HG03378 (cell line): ENCODE measurements around the gene FNDC3B.
A peak's percentile ranks its signal among the peaks of the same experiment; 100 is the strongest.

Experiments used
- ATAC-seq: cut with Tn5 transposase; IDR thresholded peaks from one replicate; pipeline ENCODE4 v1.9.1; 2021; ENCODE audit warnings: mild to moderate bottlenecking, moderate library complexity; ENCODE audit not compliant: unreplicated experiment

Gene FNDC3B

GRCh38 chr3:172300862-172301261 is 261.5 kb downstream of the FNDC3B start:
- no peak for ATAC-seq

- ATAC-seq = no peak
Measured at GRCh38 chr3:172302203-172302602, 262.8 kb downstream of the FNDC3B start.

DNA sequence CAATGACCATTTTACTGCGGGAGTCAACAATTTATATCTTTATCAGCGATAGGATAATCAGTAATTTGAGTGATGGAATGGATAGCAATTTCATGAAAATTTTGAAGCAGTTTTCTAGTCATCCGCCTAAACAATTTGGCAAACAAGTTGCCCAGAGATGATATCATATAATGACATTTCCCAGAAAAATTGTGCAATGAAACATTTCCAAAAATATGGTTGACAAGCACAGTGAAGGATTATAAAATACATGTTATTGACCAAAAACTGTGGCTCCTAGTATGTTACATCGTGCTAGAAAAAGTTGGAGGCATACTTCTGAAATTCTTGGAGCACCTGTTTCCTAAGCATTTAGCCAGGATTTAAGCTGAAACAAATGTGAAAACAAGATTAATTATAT is 263.8 kb downstream of the FNDC3B start:
- ATAC-seq = no peak

- no peak for ATAC-seq
Measured at GRCh38 chr3:172303941-172304558, 264.7 kb downstream of the FNDC3B start.

GRCh38 chr3:172305552-172305951 is 266.2 kb downstream of the FNDC3B start:
- ATAC-seq = no peak

DNA sequence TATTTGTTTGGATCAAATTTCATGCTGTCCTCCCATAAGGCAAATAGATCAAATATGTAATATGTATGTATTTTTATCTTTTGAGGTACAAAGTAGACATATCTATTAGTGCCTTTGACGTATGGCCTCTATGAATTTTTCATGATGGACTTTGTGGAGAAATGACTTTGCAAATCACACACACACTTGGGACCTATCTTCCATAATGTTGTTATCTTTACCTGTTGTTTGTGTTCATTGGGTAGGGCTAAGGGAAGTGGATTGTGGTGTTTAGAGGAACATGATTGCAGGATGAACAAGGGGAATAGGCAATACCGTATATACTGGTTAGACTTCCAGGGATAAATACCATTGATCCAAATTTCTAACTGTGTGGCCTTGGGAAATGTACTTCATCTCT is 266.6 kb downstream of the FNDC3B start:
- no peak for ATAC-seq

DNA sequence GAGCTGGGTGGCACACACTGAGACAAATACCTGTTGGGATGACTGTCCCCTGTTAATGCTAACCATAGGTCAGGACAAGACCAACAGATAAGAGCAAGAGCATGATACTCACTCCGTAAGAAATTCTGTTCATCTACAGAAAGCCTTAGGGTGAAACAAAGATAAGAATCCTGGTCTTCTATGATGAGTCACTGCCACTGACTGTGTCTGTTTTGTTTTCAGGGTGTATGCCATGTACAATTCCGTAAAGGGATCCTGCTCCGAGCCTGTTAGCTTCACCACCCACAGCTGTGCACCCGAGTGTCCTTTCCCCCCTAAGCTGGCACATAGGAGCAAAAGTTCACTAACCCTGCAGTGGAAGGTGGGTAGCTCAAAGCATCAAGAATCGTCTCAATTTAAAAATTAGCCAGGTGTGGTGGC is 267.8 kb downstream of the FNDC3B start:
- ATAC-seq = no peak

- ATAC-seq = no peak
Measured at GRCh38 chr3:172309059-172309458, 269.7 kb downstream of the FNDC3B start.

GRCh38 chr3:172309741-172310427 is 270.5 kb downstream of the FNDC3B start:
- ATAC-seq = no peak

DNA sequence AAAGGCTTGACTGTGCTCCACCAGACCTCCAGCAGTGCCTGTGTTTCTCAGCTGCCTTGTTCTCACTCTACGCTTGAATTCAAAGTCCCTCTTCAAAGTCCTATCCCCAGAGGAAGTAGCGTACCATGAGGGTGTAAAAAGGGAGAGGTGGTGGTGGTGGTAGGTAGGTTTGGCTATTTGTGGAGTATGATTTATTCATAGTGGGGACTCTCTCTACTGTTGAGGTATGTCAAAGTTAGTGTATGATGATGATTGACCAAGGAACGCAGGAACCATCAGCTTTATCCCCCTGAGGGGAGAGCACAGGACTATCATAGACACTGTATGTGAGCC is 271.0 kb downstream of the FNDC3B start:
- ATAC-seq = no peak

DNA sequence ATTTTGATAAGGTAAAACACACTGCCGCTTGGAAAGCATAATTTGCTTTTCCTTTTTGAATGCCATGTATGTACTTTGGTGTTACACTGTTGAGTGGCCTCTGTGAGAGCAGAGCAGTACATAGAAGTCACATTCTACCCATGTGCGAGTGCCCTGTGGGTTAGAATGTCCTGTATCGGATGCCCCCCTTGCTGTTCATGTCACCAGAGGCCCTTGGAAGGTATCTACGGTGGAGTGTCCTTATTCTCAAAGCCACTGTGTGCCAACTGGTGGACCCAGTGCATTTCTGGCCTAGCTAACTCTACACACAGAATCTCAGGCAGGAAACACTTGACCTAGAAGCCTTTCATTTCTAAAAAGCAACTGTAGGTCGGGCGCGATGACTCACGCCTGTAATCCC is 271.8 kb downstream of the FNDC3B start:
- no peak for ATAC-seq

DNA sequence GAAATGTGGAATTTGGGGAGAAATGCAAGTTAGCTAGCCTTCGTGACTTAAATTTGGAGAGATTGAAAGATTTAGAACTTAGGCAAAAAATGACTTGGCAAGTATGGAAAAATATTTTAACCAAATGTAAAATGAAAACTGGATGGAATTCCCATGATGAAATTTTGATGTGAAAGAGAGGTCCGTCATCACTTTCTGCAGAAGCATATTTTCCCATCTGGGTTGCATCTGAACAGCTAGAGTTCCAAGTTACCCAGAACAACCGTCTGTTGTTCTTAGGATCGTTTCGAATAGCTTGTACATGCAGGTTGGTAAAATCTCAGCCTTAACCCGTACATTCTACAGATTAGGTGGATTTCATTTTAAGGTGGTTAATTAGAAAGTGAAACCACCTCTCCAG is 272.6 kb downstream of the FNDC3B start:
- ATAC-seq = no peak

DNA sequence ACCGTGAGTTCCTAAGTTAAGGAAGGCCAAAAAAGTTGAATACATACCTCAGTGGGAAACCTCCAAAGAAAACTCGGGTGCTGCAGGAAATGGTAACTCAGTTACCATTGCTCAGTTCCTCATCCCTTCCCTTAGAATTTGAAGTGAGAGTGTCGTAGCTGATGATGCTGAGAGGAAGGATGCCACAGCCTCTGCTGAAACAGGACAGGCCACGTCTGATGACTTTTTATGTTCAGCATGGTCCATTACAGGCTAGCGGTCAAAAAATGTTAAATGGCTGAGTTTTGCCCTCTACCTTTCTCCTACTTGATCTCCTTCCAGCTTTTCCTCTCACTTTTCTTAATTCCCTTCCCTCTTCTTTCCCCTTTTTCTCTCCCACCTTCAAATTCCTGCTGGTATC is 273.3 kb downstream of the FNDC3B start:
- no peak for ATAC-seq

- no peak for ATAC-seq
Measured at GRCh38 chr3:172313671-172314070, 274.3 kb downstream of the FNDC3B start.

- no peak for ATAC-seq
Measured at GRCh38 chr3:172314591-172315160, 275.3 kb downstream of the FNDC3B start.

DNA sequence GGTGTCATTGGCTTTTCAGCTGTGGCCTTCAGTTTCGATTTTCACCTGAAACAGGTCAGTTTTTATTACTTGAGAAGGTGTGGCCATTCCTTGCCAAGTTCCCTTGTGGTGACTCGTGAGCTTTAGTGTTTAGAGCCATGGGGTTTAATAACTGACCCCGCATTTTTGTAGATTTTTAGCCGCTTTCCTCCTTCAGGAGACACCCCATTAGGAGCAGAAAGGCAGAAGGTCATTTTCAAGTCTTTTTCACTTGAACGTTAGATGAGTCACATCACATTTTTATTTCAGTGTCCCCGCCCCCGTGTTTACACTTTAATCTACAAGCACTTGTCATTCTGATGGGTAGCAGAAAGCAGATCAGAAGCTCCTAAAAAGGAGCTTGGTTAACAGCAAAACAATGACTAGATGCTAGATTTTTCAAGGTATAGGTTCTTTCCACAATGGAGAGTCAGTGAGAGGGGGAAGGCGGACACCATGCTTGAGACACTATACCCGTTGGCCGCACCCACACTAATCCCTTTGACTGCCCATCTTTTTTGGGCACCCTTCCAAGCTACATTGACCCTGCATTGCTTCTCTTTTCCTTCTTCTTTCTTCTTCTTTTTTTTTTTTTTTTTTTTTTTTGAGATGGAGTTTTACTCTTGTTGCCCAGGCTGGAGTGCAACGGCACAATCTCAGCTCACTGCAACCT is 276.2 kb downstream of the FNDC3B start:
- no peak for ATAC-seq

- no peak for ATAC-seq
Measured at GRCh38 chr3:172316758-172317157, 277.4 kb downstream of the FNDC3B start.

DNA sequence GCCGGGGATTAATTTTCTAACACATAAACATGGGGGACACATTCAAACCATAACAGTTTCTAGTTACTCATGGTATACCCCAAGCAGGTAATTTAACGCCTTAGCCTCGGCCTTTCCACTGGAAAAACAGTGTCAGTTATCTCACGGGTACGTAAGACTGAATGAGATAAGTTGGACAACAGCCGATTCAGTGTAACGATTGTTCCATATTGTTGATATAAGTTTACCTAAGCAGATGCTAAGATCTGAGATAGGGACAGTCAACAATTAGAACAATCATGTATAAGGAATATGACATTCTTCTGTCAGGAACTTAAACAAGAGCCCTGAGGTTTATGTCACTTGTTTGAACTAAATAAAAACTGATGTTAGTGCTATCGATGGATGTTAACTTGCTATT is 278.1 kb downstream of the FNDC3B start:
- peak; percentile 3 for ATAC-seq

DNA sequence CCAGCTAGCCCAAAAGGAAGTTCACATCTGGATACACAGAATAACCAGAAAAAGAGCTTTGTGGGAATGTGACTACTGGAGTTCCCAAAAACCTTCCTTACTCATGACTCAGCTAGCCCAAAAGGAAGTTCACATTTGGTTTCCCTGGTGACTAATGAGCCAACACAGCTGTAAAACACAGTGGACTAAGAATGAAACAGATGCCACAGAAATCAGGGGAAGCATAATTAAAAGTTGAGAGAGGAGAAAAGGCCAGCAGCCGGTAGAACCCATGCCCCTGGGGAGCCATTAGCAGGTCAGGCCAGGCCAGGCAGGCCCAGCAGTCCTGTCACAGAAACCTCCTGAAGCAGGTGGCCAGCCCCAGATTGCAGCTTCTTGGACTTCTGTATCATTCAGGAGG is 278.6 kb downstream of the FNDC3B start:
- peak; percentile 79 for ATAC-seq

GRCh38 chr3:172319595-172319994 is 280.2 kb downstream of the FNDC3B start:
- no peak for ATAC-seq

GRCh38 chr3:172320468-172320867 is 281.1 kb downstream of the FNDC3B start:
- ATAC-seq = no peak

DNA sequence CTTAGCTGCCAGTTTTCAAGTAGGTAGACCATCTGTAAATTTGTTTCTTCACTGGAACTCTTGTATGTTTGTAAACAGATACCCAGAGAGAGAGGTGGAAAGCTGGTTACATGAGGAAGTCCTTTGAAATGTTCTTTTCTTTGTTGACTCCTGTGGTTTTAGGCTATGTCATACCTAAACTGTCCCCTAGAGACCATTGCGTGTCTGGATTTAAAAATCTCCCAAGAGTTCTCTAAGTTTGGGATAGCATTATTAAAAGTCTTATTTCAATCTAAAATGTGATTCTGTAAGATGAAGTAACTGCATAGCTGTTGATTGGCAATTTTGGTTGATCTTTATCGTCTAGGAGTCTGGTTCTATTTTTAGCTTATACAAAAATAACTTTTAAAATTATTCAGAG is 281.7 kb downstream of the FNDC3B start:
- no peak for ATAC-seq
